Activated T-cell treated with anti-CD3 and anti-CD28 coated beads for 1 hour (primary cell): ENCODE data around the gene ATL1.
"Not testable (repeated sequence)": the region's sequence is repeated elsewhere in the genome, so short reads cannot be mapped to it uniquely, and the experiment has no call there.

Experiments used
- DNase-seq: peaks from one replicate; pipeline ENCODE4 v3.0.0-alpha.2; 2020; ENCODE audit warnings: low read depth

ATL1 gene

DNA sequence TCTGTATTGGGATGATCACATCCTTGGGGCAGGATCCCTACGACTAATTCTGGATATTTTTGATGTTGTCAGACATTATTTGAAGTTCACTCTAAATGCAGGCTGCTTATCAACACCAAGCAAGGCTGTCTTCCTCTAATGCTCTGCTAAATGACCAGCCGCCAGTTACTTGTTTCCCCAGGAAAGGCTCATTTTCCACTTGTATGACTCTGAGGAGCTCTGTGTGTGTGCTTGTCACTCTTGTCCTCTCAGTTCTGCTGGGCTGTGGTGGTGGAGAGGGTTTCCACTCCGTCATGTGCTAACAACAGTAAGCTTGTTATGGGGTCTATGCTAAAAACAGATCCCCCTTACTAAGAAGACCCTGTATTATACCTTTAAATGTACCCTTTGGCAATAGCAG is 42.1 kb downstream of the ATL1 start:
- DNase-seq, result no peak

DNA sequence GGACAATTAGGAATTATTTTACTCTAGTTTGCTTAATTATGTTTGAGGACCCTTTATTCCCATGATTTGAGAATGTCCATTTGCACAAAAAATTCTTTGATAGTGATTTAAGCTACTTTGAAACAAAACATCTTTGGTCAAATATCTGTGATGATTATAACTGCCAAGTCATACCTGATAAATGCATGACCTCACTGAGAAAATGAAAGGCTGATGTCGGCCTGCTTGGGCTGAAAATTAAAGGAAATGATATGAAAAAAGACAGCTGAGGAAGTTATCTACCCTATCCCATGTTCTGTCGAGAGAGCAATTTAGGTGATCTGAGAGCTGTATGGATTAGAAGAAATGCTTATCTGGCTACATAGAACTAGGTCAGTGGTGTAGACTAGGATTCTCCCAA is 43.6 kb downstream of the ATL1 start:
- no peak for DNase-seq

DNA sequence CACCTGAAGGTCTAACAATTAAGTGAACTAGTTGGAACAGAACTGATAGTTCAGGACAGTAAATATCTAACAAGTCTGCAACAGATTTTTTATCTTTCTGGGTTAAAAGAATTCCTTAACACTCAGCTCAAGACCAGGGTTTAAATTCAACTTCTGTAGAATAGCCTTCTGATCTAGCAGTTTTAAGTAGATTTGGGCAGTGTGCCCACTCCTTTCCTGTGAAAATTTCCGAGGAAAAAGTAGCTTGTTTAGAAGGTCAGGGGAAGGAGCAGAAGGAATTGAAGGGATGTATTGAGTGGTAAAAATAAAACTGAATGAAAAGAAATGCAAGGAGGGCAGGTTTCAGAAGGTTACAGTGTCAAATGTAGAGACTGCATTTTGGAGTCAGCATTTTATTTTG is 45.8 kb downstream of the ATL1 start:
- DNase-seq, result no peak

DNA sequence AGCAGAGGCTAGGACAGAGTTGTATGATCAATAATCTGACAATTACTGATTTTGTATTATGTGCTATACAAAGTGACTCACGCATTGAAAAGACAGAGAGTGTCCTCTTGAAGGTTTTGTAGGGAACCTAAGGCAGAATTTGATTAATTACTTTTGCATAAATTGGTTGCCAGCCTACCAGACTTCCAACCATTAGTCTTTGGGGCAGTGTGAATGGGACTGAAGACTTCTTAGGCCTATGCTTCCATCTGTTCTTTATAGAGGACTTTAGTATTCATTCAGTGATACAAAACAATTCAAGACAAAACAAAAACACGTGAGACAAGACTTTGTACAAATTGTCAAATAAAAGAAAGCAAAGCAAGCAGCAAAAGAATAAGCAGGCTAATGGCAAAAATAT is 46.5 kb downstream of the ATL1 start:
- DNase-seq, result no peak

DNA sequence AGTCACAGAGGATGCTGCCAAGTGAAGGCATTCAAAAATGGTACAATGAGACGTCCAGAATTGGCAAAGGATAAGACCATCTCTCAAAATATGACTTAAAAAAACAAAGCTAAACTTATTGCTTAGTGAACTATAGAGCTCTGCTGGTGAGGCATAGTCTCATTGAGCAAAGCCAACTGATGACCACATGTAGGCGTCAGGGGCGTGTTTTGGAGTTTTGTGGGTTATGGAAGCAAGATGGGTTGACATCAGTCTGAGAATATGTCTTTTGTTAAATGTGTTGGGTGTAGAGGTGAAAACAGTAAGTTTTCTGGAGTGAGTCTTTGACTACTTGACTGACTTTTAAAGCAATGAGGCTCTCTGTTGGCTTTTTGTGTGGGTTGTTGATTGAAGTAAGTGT is 47.2 kb downstream of the ATL1 start:
- DNase-seq, result no peak

DNA sequence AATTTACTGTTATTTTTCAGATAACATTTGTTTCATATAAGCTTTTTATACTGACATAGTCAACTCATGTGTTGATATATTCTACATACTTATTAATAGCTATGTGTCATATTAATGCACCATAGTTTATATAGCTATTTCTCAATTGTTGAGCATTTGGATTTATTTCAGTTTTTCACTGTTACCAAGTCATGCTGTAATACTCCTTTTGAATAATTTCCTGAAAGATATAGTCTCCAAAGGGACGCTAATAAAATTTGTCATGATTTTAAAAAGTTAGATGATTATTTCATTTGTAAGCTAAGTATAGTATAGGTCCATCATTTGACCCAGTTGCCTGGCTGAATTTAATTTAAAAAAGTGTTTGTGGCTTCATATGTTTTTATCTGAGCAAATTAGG is 47.8 kb downstream of the ATL1 start:
- DNase-seq, result no peak

DNA sequence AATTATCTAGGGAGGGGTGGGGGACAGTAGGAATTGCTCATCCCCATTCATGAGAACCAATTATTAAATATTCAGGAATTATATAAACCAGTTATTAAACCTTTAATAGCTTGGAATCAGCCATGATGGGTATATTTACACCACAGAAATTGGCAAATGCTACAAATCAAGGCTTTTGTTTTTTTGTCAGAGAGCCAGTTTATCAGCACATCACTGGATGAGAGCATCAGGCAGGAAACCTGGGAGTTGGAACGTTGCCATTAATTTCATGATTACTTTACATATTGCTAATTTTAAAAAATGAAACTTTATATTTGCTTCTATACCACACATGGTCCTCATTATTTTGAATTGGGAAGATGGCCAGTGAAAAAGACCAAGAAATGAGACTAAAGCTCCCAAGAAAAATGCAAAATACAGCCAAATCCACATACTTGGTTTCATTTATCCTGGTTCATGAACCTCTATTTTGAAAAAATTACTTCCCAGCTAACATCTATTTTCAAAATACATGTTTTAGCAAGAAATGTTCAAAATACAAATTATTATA is 48.4 kb downstream of the ATL1 start:
- no peak for DNase-seq

DNA sequence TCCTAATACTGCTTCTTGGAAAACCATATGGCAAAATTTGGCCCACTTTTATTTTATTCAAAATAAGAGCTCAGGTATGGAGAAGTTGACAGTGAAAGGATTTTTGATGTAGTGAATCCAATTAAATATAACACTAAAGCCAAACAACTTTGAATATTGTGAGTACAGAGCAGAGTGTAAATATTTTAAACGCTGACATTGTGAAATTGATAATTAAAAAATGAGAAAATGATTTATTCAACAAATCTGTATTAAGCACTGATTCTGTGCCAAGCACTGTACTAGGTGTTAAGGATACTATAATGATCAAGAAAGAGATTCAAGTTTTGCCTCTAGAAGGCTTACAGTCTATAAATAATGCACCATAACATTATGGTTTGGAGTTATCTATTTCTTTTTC is 50.5 kb downstream of the ATL1 start:
- no peak for DNase-seq

DNA sequence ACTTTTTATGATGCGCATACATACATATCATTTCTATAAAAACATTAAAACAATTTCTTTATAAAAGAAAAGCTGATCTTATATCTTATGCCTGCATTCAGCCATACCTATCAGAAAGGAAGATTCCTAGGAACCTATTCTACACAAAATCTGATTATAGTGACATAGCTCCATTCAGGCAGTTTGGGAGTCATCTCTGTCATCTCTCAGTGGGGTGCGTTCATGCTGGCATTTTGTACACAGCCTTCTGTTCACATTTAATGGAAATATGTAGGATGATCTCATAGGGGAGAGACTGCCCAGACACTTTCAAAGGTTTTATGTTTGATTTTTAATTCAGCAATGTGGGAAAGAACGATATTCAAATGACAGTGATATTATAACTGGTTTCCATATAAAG is 52.9 kb downstream of the ATL1 start:
- no peak for DNase-seq

DNA sequence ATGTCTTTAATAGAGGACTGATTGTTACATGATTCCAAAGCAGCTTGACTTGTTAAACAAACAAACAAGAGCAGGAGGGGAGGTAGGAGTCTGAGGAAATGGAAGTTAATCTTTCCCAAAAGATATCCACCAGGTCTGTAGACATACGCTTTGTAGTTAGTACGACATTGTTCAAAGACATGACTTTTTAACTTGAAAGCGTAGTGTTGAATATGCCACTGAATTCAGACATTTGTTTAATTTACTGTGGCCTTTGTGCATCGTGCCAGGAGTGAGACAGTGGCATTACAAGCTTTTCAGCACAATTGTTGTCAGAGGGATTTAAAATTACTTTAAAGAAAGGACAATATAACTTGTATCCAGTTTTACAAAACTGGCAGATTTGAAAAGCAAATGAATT is 55.1 kb downstream of the ATL1 start:
- DNase-seq, result no peak

DNA sequence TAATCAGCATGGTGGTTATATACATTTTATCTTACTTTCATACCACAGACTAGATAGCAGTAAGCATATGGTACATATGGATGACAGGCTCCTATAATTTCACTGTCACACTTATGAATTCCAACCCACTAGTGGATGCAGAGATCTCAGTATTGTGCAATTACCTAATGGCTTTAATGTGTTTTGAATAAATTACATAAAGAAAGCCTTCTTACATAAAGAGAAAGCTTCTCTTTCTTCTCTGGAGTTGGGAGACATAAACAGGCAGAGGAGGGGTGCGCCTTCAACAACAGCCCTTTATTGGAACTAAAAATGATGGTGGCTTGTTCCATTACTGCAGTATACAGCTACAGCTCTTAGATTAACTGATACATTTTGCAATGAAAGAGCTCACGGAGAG is 55.6 kb downstream of the ATL1 start:
- no peak for DNase-seq

DNA sequence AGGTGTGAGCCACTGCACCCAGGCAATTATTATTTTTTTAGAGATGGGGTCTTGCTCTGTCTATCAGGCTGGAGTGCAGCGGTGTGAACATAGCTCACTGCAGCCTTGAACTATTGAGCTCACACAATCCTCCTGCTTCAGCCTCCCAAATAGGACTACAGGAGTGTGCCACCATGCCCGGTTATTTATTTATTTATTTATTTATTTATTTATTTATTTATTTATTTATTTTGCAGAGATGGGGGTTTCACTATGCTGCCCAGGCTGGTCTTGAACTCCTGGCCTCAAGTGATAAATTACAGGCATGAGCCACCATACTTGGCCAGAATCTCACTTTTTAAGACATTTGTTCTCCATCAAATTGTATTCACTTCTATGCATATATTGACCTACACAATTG is 56.3 kb downstream of the ATL1 start:
- DNase-seq, result no peak

DNA sequence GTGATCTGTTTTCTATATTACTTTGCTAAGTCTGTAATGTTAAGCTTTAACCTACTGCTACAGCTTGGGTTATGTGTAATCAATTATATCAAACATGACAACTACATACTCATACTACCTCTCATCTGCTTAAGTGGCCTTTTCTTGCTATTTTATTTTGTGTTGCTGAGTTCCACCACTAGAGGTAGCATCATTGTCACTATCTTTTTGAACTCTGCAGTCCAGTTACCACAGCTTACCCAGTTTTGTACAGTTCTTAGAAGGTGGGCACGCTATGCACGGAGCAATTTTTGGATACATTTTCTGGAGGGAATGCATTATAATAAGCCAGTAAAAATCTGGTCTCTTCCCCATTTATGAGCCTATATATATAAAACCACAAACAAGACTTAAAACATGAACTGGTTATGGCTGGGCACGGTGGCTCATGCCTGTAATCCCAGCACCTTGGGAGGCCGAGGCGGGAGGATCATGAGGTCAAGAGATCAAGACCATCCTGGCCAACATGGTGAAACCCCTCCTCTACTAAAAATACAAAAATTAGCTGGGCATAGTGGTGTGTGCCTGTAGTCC is 59.7 kb downstream of the ATL1 start:
- no peak for DNase-seq

DNA sequence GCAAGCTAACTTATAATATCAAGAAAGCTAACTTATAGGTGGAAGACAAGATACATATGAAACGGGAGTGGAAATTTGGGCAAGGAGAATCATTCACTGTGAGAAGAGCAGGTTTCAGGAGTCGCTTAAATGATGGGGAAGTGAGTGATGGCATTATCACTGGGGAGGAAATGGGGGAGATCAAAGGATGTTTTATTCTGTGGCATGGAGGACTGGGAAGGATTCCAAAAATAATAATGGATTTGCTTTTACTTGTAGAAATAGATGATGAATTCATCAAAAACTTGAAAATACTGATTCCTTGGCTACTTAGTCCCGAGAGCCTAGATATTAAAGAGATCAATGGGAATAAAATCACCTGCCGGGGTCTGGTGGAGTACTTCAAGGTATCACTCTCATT is 60.4 kb downstream of the ATL1 start:
- DNase-seq, result no peak

DNA sequence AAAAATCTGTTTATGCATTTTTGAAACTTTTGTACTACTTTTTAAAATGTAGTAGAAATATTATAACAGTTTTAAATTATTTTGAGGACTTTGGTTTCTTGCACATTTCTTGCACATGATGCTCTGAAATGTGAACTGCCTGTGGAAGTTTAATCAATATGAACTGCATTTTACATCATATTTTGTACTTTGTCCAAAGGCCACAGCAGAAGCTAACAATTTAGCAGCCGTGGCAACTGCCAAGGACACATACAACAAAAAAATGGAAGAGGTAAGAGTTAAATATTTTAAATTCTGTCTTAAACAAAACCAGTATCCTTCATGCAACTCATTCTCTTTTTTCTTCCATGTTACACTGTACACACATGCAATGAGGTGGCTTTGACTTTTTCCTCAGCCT is 63.0 kb downstream of the ATL1 start:
- no peak for DNase-seq

DNA sequence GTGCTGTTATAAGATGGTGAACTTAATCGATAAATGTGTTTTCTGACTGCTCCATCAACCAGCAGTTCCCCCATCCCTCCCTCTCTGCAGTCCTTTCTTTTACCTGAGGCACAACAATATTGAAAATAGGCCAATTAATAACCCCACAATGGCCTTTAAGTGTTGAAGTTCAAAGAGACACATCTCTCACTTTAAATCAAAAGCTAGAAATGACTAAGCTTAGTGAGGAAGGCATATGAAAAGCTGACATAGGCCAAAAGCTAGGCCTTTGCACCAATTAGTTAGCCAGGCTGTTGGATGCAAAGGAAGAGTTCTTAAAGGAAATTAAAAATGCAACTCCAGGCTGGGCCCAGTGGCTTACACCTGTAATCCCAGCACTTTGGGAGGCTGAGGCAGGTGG is 64.5 kb downstream of the ATL1 start:
- DNase-seq, result no peak

DNA sequence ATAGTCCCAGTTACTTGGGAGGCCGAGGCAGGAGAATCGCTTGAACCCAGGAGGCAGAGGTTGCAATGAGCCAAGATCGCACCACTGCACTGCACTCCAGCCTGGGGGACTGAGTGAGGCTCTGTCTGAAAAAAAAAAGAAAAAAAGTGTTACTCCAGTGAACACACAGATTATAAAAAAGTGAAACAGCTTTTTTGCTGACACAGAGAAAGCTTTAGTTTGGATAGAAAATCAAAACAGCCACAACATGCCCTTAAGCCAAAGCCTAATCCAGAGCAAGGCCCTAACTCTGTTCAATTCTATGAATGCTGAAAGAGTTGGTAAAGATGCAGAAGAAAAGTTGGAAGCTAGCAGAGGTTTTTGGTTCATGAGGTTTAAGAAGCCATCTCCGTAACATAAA is 65.0 kb downstream of the ATL1 start:
- not testable (repeated sequence) for DNase-seq

DNA sequence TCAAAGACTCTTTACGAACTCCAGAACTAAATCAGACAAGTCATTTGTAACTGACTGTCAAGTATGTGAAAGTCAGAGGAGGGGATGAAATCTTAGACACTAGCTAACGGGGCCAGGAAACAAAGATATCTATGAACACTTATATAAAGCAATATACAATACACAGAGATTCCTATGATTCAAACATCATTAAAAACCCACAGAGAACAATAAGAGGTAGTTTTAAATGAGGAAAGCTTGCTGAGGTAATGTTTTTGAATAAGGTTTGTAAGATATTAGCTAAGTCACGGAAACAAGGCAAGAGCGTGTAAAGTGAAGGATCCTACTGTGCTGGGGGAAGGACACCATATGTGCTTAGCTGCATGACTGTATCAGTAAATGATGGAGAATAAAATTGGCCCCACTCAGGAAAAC is 71.5 kb downstream of the ATL1 start:
- DNase-seq, result no peak

DNA sequence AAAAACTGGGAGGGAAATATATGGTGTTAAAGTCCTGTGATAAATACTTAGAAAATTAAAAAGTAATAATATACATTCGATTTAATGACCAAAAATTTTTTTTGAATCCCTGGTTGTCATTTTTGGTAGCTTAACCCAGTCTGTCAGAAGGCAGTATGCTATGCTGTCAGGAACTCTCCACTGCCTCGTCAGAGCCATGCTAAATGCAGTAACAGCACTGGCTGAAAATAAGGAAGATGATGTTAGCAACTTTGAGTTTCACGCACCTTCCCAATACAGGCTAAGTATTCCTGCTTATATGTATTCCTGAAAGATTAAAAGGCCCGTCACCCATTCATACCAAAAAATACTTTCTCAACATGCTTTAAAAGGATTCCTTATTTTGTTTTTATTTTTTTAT is 74.0 kb downstream of the ATL1 start:
- DNase-seq, result no peak

DNA sequence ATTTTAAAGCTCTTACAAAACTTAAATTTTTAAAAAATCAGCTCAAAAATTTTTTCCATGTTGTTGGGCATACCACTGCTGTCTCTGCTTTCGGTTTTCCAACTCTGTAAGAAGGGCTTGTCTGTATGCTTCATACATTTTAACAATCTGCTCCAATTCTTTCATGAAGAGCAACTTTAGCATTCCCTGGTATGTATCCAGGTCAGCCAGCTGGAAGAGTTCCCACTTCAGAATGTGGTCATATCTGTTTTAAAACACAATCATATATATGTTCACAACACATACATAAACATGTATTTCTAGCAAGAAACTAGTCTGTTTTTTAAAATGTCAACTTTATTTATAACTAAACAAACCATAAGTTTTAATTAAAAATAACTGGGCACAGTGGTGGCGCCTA is 75.2 kb downstream of the ATL1 start:
- DNase-seq, result no peak

DNA sequence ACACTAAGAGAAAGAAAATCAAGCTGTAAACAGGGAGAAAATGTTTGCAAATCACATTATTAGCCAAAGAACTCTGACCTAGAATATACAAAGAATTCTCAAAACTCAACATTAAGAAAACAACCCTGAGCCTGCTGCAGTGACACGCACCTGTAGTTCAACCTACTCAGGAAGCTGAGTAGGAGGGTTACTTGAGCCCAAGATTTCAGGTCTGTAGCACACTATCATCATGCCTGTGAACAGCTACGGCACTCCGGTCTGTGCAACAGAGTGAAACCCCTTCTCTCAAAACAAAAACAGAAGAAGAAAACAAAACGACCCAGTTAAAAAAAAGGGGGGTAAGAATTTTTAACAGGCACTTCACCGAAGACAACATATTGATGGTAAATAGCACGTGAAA is 87.3 kb downstream of the ATL1 start:
- DNase-seq, result no peak

DNA sequence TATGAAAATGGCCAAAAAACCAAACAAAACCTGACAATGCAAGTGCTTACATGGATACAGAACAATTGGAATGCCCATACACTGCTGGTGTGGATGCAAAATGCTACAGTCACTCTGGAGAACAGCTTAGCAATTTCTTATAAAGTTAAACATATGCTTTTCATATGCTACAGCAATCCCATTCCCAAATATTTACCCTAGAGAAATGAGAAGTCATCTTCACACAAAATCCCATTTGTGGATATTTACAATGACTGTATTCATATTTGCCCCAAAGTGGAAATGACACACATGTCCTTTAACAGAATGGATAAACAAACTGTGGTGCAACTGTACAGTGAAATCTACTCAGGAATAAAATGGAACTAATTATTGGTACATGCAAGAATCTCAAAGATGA is 87.8 kb downstream of the ATL1 start:
- DNase-seq, result no peak

DNA sequence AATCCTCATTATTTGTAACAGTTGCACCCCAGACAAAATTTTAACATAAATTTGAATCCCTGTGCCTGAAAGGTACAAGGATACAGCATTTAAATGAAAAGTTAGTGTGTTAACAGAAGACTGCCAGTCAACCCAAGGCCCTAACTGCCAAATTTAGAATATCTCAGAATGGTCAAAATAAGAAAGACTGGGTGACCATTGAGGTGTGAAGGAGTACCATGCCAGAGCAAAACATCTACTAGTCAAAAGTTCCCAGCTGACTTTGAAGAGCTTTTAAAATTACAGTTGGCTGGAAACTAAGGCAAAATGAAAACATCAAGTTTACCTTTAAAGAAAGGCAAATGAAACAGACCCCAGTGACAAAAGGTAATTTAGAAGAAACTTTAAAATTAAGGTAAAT is 89.7 kb downstream of the ATL1 start:
- no peak for DNase-seq

DNA sequence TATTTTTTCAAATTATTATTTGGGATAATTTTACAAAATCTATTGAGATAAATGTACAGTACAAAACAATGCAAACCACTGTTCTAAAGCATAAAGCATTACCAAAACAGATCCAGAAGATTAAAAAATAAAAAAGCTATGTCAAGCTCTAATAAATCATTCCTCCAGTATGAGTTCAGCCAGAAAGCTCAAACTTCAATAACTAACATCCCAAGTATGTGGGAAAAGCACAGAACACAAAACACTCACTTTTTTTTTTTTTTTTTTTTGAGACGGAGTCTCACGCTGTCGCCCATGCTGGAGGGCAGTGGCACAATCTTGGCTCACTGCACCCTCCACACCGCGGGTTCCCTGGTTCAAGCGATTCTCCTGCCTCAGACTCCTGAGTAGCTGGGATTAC is 96.8 kb downstream of the ATL1 start:
- no peak for DNase-seq

DNA sequence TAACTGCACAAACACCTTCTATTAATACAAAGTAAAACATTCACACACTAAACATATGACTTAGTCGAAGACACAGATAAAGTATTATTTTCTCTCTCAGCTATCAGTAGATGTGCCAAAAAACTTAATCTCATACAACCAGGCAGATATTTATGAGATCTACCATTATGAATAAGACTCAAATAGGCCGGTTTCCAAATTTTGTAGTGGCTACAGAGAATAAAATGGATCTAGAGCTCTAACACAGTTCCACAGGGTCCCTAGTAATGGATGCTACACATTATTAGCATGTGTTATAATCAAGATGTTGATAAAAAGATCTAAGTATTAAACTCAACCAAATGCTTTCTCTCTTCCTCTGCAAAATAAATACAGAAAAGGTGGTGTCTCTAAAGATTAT is 97.8 kb downstream of the ATL1 start:
- no peak for DNase-seq
